GM12864 (cell line): Measurements from ENCODE around the gene OTUD7B.
A peak's percentile ranks its signal among the peaks of the same experiment; 100 is the strongest.

Source experiments
- DNase-seq: peaks from one replicate; pipeline ENCODE4 v3.0.0-alpha.2; 2011; ENCODE audit warnings: low read depth
- H3K4me3 ChIP-seq: 2 replicates; pipeline ENCODE4 v1.5.1; 2011; ENCODE audit warnings: mild to moderate bottlenecking, low read depth, low read length, control low read depth
- CTCF ChIP-seq: IDR thresholded peaks from 2 replicates; pipeline ENCODE4 v1.5.1; 2011; ENCODE audit warnings: low read depth, mild to moderate bottlenecking, moderate library complexity, low read length, control low read depth, inconsistent platforms; ENCODE audit errors: missing control alignments

Gene OTUD7B

GRCh38 chr1:149888999-149889289 is 121.6 kb downstream of the OTUD7B start:
- DNase-seq, result no peak
- no peak for TF ChIP-seq CTCF
- peak overlapping the region; percentile 76 for H3K4me3 ChIP-seq

- peak; percentile 67 for TF ChIP-seq CTCF
- peak; percentile 97 for DNase-seq
- H3K4me3 ChIP-seq, result peak overlapping the region; percentile 76
These were observed 122.1 kb downstream of the OTUD7B start for GRCh38 chr1:149888247-149888998.
